Endothelial cell of umbilical vein (primary cell): ENCODE measurements around the gene LITAFD.

Source experiments
- CTCF ChIP-seq, 2 donors: IDR thresholded peaks; 1 replicate in 1 of 2; 2 replicates in 1 of 2; pipeline ENCODE4 v1.5.1; 2011; ENCODE audit warnings: low read length in 2 of 2, mild to moderate bottlenecking in 2 of 2, moderate library complexity in 2 of 2, control low read depth in 1 of 2, inconsistent platforms in 1 of 2, low read depth in 1 of 2; ENCODE audit not compliant: insufficient read depth in 1 of 2; ENCODE audit errors: extremely low read depth in 1 of 2
- EZH2 ChIP-seq: IDR thresholded peaks from 2 replicates; pipeline ENCODE4 v1.6.1; 2012; ENCODE audit warnings: borderline replicate concordance, low read depth, mild to moderate bottlenecking, moderate library complexity, low read length, inconsistent platforms; ENCODE audit not compliant: severe bottlenecking
- MYC ChIP-seq: IDR thresholded peaks from one replicate; pipeline ENCODE4 v1.6.1; 2011; ENCODE audit warnings: mild to moderate bottlenecking, low read depth, low read length
- POLR2A ChIP-seq: IDR thresholded peaks from 2 replicates; pipeline ENCODE4 v1.6.1; 2012; ENCODE audit warnings: low read depth, mild to moderate bottlenecking, control low read depth, low read length

GRCh38 chr16:8900343-8900742 lies 18.2 kb downstream of the LITAFD start:
- TF ChIP-seq MYC (no peak), CTCF (IDR thresholded peaks at IDR 0.05; ENCODE audit: extremely low read depth in 1 of 2, insufficient read depth in 1 of 2, low read depth in 1 of 2, low read length in 2 of 2) (no peak), POLR2A (no peak), EZH2 (no peak)
